Type B pancreatic cell (in vitro differentiated cells): Measurements from ENCODE around the gene SMG9. TPM values are rescaled to one million over a fixed set of nuclear protein-coding genes. Genes with fewer than 3 reads are reported as not detected.

Experiments used
- DNase-seq: peaks from one replicate; pipeline ENCODE4 v3.0.0; 2021; ENCODE audit warnings: mixed read lengths; ENCODE audit not compliant: unreplicated experiment; ENCODE audit errors: extremely low spot score
- H3K27ac Mint-ChIP-seq: 2 replicates; pipeline ENCODE4 v1.8.0; 2021; ENCODE audit warnings: mild to moderate bottlenecking, mixed read lengths
- H3K27me3 Mint-ChIP-seq: 2 replicates; pipeline ENCODE4 v1.8.0; 2021; ENCODE audit warnings: mixed read lengths
- H3K36me3 Mint-ChIP-seq: 2 replicates; pipeline ENCODE4 v1.8.0; 2021; ENCODE audit warnings: mixed read lengths
- H3K4me1 Mint-ChIP-seq: one replicate; pipeline ENCODE4 v1.8.0; 2021; ENCODE audit warnings: mixed read lengths; ENCODE audit not compliant: unreplicated experiment
- H3K4me3 Mint-ChIP-seq: 2 replicates; pipeline ENCODE4 v1.8.0; 2021; ENCODE audit warnings: mild to moderate bottlenecking, mixed read lengths
- H3K9me3 Mint-ChIP-seq: 2 replicates; pipeline ENCODE4 v1.8.0; 2021; ENCODE audit warnings: mixed read lengths
- total RNA-seq: library from RNA; stranded (reverse); gene quantifications from 2 replicates; pipeline ENCODE4 v1.2.1, GENCODE V29; 2021; ENCODE audit warnings: low replicate concordance
- TF ChIP-seq, protein P1 (sequence below): fragments of 200-600 bp; sonication (generic); conservative IDR thresholded peaks from 2 replicates; pipeline ENCODE4 v1.5.0; 2021; ENCODE audit warnings: antibody characterized with exemption, mild to moderate bottlenecking

Gene SMG9
- total RNA-seq, 1 donor from 2014 or later = 64.9 TPM

DNA sequence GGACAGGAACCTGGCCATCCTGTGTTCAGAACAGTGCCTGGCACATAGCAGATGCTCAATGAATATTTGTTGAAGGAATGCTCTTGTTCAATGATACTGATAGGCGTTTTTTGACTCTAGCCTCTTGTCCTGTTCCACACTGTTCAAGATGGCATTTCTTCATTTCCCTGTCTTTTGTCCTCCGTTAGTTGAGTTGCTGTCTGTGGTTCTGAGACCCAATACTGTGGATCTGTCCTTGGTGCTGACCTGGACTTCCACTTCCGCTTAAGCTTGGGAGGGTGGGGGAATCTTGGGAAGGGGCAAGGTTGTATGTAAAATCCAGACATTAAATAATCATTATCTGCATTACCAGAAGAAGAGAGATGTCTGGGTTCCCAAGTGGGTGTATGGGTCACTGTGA lies 34.3 kb upstream of the SMG9 start:
- Mint-ChIP-seq H3K27me3 (peaks cover 20% of the 10 kb centered on the region), H3K27ac (no peak overlapping the region), H3K4me3 (no peak overlapping the region), H3K36me3 (no peaks in the 10 kb centered on the region), H3K9me3 (no peaks in the 10 kb centered on the region), H3K4me1 (peaks cover 8% of the 10 kb centered on the region)
- TF ChIP-seq, protein P1, sequence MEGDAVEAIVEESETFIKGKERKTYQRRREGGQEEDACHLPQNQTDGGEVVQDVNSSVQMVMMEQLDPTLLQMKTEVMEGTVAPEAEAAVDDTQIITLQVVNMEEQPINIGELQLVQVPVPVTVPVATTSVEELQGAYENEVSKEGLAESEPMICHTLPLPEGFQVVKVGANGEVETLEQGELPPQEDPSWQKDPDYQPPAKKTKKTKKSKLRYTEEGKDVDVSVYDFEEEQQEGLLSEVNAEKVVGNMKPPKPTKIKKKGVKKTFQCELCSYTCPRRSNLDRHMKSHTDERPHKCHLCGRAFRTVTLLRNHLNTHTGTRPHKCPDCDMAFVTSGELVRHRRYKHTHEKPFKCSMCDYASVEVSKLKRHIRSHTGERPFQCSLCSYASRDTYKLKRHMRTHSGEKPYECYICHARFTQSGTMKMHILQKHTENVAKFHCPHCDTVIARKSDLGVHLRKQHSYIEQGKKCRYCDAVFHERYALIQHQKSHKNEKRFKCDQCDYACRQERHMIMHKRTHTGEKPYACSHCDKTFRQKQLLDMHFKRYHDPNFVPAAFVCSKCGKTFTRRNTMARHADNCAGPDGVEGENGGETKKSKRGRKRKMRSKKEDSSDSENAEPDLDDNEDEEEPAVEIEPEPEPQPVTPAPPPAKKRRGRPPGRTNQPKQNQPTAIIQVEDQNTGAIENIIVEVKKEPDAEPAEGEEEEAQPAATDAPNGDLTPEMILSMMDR = no peak
- no peak for DNase-seq

DNA sequence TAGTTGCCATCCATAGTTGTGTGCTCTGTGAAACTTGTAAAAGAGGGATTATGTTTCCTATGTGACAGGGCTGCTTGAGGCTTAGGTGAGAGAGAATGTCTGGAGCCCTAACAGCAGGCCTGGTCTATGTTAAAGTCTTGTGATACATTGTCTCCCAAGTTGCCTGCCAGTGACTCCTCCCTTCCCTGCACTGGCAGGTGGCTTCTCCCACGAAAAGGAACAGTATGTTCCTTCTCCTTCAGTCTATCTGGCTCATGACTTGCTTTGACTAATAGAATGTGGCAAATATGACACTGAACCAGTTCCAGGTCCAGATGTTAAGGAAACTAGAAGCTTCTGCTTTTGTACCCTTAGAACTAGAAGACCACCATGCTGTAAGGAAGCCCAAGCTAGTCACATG lies 31.9 kb upstream of the SMG9 start:
- H3K9me3 Mint-ChIP-seq = no peaks in the 10 kb centered on the region
- no peak overlapping the region for H3K4me3 Mint-ChIP-seq
- no peak for DNase-seq
- no peaks in the 10 kb centered on the region for H3K36me3 Mint-ChIP-seq
- TF ChIP-seq, protein P1 = no peak
- H3K27me3 Mint-ChIP-seq = peaks cover 16% of the 10 kb centered on the region
- peaks cover 11% of the 10 kb centered on the region for H3K4me1 Mint-ChIP-seq
- no peak overlapping the region for H3K27ac Mint-ChIP-seq

DNA sequence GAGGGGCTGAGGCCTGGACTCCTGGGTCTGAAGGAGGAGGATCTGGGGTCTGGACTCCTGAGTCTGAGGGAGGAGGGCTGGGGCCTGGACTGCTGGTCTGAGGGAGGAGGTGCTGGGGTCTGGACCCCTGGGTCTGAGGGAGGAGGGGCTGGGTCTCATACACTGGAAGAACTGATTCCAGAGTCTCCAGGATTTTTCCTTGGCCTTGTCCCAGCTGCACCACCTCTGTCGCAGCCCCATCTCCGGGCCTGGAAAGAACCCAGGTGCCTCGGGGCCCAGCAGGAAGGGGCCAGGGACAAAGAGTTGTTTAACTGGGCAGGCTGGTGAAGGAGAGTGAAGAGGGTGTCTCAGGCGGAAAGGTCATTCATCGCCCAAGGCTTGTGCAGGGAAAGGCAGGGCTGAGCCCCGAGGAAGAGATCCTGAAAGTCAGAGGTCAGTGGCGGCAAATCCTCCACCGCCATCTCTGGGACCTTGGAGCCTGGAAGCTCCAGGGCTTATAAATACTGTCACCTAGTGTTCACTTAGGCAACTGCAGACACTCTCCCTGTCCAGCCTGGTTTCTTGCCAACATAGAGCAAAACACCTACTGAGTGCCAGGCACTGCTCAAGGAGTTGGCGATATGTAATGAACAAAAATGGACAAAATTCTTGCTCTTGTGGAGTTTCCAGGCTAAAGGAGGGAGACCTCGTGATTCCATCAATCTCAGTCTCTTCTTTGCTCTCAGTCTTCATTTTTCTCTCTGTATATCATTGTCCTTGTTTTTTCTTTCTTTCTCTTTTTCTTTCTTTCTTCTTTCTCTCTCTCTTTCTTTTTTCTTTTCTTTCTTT lies 30.4 kb upstream of the SMG9 start:
- Mint-ChIP-seq H3K27ac (peak overlapping the region; percentile 68), H3K9me3 (no peaks in the 10 kb centered on the region), H3K36me3 (no peaks in the 10 kb centered on the region), H3K4me3 (peak overlapping the region; percentile 42), H3K27me3 (peaks cover 11% of the 10 kb centered on the region), H3K4me1 (peaks cover 15% of the 10 kb centered on the region)
- no peak for DNase-seq
- TF ChIP-seq, protein P1 = peak; percentile 96

DNA sequence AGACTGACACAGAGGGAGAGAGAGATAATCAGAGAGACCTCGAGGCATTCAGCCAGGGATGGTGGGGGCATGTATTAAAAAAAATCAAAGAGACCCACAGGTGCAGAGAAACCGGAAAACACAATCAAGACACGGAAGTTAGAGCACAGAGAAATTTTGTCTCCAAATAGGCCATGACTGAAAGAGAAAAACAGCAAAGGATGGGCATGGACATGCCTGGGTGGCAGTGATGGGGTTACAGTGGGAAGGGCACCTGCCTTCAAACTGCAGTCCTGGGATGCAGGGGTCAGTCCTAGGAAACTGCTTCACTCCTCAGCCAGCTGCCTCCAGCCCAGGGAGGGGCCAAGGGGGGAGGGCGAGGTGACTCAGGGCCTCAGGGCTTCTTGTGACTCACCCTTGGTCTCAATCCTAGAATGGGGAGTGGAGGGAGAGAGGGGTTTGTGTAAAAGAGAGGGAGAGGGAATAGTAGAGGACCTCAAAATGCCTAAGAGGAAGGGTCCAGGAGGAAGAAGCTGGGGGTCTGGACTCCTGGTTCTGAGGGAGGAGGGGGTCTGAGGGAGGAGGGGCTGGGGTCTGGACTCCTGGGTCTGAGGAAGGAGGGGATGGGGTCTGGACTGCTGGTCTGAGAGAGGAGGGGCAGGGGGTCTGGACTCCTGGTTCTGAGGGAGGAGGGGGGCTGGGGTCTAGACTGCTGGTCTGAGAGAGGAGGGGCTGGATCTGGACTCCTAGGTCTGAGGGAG lies 29.6 kb upstream of the SMG9 start:
- DNase-seq = no peak
- TF ChIP-seq, protein P1 = no peak
- Mint-ChIP-seq H3K27me3 (peaks cover 5% of the 10 kb centered on the region), H3K4me3 (no peak overlapping the region), H3K9me3 (no peaks in the 10 kb centered on the region), H3K36me3 (no peaks in the 10 kb centered on the region), H3K27ac (peak overlapping the region; percentile 82), H3K4me1 (peaks cover 22% of the 10 kb centered on the region)

DNA sequence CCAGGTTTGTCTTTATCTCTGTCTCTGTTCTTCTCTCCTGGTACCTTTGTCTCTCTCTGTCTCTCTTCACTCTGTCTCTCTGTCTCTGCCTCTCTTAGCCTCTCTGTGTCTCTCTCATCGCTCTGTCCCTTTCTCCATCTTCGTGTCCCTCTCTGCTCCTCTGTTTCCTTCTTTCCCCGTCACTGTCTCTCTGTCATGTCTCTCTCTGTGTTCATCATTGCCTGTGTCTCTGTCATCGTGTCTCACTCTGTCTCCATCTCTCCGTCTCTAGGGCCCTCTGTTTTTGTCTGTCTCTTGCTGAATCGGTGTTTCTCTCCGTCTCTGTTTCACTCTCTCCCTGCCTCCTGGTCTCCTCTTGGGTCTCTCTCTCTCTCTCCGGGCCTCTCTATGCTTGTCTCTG lies 28.9 kb upstream of the SMG9 start:
- no peak for DNase-seq
- Mint-ChIP-seq H3K27me3 (peaks cover 5% of the 10 kb centered on the region), H3K4me3 (peak overlapping the region; percentile 23), H3K4me1 (peaks cover 27% of the 10 kb centered on the region), H3K9me3 (no peaks in the 10 kb centered on the region), H3K36me3 (no peaks in the 10 kb centered on the region), H3K27ac (peak overlapping the region; percentile 82)
- TF ChIP-seq, protein P1 = no peak
